Right lobe of liver (tissue), 4 donors: ENCODE results near the gene INSYN2B.

Experiments used
- POLR2A ChIP-seq: fragments of 450-650 bp; IDR thresholded peaks from one replicate; pipeline ENCODE4 v1.6.1; 2017; ENCODE audit warnings: antibody characterized with exemption, mild to moderate bottlenecking
- TF ChIP-seq, protein P1 (sequence below), 4 donors: fragments of 200-600 bp in 3 of 4; fragments of 450-650 bp in 1 of 4; IDR thresholded peaks; one replicate each; pipeline versions ENCODE4 v1.5.1 to v1.8.0; 2016 to 2022; ENCODE audit warnings: antibody characterized with exemption in 4 of 4, mild to moderate bottlenecking in 2 of 4
- donor health status: DM: no; HTN: no; CAD: no.
- donor health status: DM: no; HTN: no; CAD: no.
- donor health status: DM: no; HTN: yes; CAD: no.

DNA sequence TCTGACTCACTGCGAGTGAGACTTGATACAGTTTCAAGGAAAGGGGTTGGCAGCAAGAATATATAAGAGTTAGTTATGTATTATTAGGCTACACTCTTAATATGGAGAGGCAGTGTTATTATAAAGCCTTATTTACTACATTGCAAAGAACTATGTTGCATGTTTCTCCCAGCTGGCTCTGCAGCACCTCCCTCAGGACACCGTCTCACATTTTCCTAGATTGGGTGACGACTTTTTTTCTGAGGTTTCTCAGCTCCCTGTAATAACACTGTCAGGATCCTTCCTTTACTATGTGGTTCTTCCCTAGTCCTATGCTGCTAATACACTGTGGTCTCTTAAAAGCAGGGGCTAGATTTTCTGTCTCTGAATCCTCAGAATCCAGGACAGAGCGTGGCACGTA is 153.7 kb downstream of the INSYN2B start:
- TF ChIP-seq, protein P1, sequence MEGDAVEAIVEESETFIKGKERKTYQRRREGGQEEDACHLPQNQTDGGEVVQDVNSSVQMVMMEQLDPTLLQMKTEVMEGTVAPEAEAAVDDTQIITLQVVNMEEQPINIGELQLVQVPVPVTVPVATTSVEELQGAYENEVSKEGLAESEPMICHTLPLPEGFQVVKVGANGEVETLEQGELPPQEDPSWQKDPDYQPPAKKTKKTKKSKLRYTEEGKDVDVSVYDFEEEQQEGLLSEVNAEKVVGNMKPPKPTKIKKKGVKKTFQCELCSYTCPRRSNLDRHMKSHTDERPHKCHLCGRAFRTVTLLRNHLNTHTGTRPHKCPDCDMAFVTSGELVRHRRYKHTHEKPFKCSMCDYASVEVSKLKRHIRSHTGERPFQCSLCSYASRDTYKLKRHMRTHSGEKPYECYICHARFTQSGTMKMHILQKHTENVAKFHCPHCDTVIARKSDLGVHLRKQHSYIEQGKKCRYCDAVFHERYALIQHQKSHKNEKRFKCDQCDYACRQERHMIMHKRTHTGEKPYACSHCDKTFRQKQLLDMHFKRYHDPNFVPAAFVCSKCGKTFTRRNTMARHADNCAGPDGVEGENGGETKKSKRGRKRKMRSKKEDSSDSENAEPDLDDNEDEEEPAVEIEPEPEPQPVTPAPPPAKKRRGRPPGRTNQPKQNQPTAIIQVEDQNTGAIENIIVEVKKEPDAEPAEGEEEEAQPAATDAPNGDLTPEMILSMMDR (IDR thresholded peaks at IDR 0.05), result no peak
- no peak for TF ChIP-seq POLR2A
